Hepatocyte (in vitro differentiated cells): ENCODE measurements around the gene SYNJ1. TPM values are rescaled to one million over a fixed set of nuclear protein-coding genes. Genes with fewer than 3 reads are reported as not detected.

Experiments
- DNase-seq: peaks from one replicate; pipeline ENCODE4 v3.0.0-alpha.2; 2016; ENCODE audit warnings: low spot score
- H2AFZ ChIP-seq: fragments of 200-600 bp; sonication (generic); 2 replicates; pipeline ENCODE4 v1.6.0; 2016; ENCODE audit warnings: antibody characterized with exemption, mild to moderate bottlenecking
- H3K27ac ChIP-seq: fragments of 200-600 bp; sonication (generic); 2 replicates; pipeline ENCODE4 v1.5.1; 2016; ENCODE audit warnings: mild to moderate bottlenecking
- H3K27me3 ChIP-seq: fragments of 200-600 bp; sonication (generic); 2 replicates; pipeline ENCODE4 v1.6.1; 2016
- H3K36me3 ChIP-seq: fragments of 200-600 bp; sonication (generic); replicated peaks from 2 replicates; pipeline ENCODE4 v1.5.1; 2016; ENCODE audit warnings: low read depth; ENCODE audit not compliant: insufficient read depth
- H3K4me1 ChIP-seq: fragments of 200-600 bp; sonication (generic); 2 replicates; pipeline ENCODE4 v1.5.1; 2016; ENCODE audit warnings: mild to moderate bottlenecking, moderate library complexity; ENCODE audit not compliant: insufficient read depth
- H3K4me2 ChIP-seq: fragments of 200-600 bp; sonication (generic); 2 replicates; pipeline ENCODE4 v1.6.0; 2016
- H3K4me3 ChIP-seq: fragments of 200-600 bp; sonication (generic); 2 replicates; pipeline ENCODE4 v1.5.1; 2016; ENCODE audit warnings: mild to moderate bottlenecking
- H3K79me2 ChIP-seq: fragments of 200-600 bp; sonication (generic); 2 replicates; pipeline ENCODE4 v1.6.0; 2017; ENCODE audit warnings: mild to moderate bottlenecking
- H3K9me2 ChIP-seq: fragments of 200-600 bp; sonication (generic); replicated peaks from 2 replicates; pipeline ENCODE4 v1.6.0; 2017; ENCODE audit warnings: mild to moderate bottlenecking; ENCODE audit not compliant: insufficient read depth
- H3K9me3 ChIP-seq: fragments of 200-600 bp; sonication (generic); 2 replicates; pipeline ENCODE4 v1.5.1; 2016; ENCODE audit warnings: low read depth, mild to moderate bottlenecking
- H4K20me1 ChIP-seq: fragments of 200-600 bp; sonication (generic); 2 replicates; pipeline ENCODE4 v1.6.0; 2016; ENCODE audit warnings: mild to moderate bottlenecking; ENCODE audit not compliant: insufficient read depth, poor library complexity, severe bottlenecking
- CTCF ChIP-seq: fragments of 200-600 bp; sonication (generic); IDR thresholded peaks from 2 replicates; pipeline ENCODE4 v1.5.1; 2016; ENCODE audit warnings: antibody characterized with exemption, mild to moderate bottlenecking; ENCODE audit not compliant: poor library complexity
- EZH2 ChIP-seq: fragments of 200-600 bp; sonication (generic); IDR thresholded peaks from 2 replicates; pipeline ENCODE4 v1.6.1; 2016; ENCODE audit warnings: antibody characterized with exemption, mild to moderate bottlenecking, borderline replicate concordance
- EZH2phosphoT487 ChIP-seq: fragments of 200-600 bp; sonication (generic); IDR thresholded peaks from one replicate; pipeline ENCODE4 v1.6.1; 2018; ENCODE audit warnings: antibody characterized with exemption, mild to moderate bottlenecking, low read depth, moderate library complexity; ENCODE audit not compliant: unreplicated experiment, severe bottlenecking
- WGBS: methylation state at CpG from one replicate; pipeline ENCODE4 v1.1.6; 2016; ENCODE audit warnings: low lambda C conversion rate; ENCODE audit errors: missing lambda C conversion rate; 5-methylcytosine and 5-hydroxymethylcytosine counted together
- polyA plus RNA-seq: library from polyadenylated mRNA; unstranded; fragments of >200 nt; fragmentation: Nextera tagmentation; extraction: Ambion mirVana; gene quantifications from 2 replicates; pipeline ENCODE4 v1.2.1, GENCODE V29; 2016
- total RNA-seq: library from RNA; depleted of rRNA; stranded (reverse); fragments of >200 nt; gene quantifications from 2 replicates; pipeline ENCODE4 v1.2.3, GENCODE V29; 2014

SYNJ1 gene
- total and polyA plus RNA-seq, 2 experiments from 2014 or later = 3.9 to 8.9 TPM

GRCh38 chr21:32710069-32710784, 17.6 kb downstream of the SYNJ1 start:
- no peak for DNase-seq
- H3K27ac ChIP-seq = no peak overlapping the region
- H3K4me2 ChIP-seq = no peak overlapping the region
- no peaks in the 10 kb centered on the region for H4K20me1 ChIP-seq
- no peaks in the 10 kb centered on the region for H3K4me1 ChIP-seq
- no peaks in the 10 kb centered on the region for H3K9me2 ChIP-seq
- H3K27me3 ChIP-seq = no peaks in the 10 kb centered on the region
- no peaks in the 10 kb centered on the region for H3K36me3 ChIP-seq
- no peak overlapping the region for H2AFZ ChIP-seq
- WGBS = 60% methylated on average over 4 of the region's 4 CpGs
- no peaks in the 10 kb centered on the region for H3K79me2 ChIP-seq
- no peak for TF ChIP-seq EZH2
- no peak for TF ChIP-seq EZH2phosphoT487
- TF ChIP-seq CTCF = no peak
- H3K9me3 ChIP-seq = no peaks in the 10 kb centered on the region
- H3K4me3 ChIP-seq = no peak overlapping the region

- Histone ChIP-seq H3K27me3 (no peaks in the 10 kb centered on the region), H2AFZ (no peak overlapping the region), H3K36me3 (no peaks in the 10 kb centered on the region), H3K79me2 (no peaks in the 10 kb centered on the region), H3K4me3 (no peak overlapping the region), H3K27ac (no peak overlapping the region), H3K9me2 (no peaks in the 10 kb centered on the region), H3K4me1 (peaks cover 2% of the 10 kb centered on the region), H3K9me3 (no peaks in the 10 kb centered on the region), H4K20me1 (no peaks in the 10 kb centered on the region), H3K4me2 (no peak overlapping the region)
- no peak for DNase-seq
- TF ChIP-seq EZH2 (no peak), EZH2phosphoT487 (no peak)
- WGBS = 75% methylated on average over 6 of the region's 6 CpGs
Measured at GRCh38 chr21:32708069-32708468, 19.7 kb downstream of the SYNJ1 start.

GRCh38 chr21:32705901-32706300, 21.9 kb downstream of the SYNJ1 start:
- H3K4me2 ChIP-seq = no peak overlapping the region
- no peak overlapping the region for H2AFZ ChIP-seq
- H3K9me3 ChIP-seq = no peaks in the 10 kb centered on the region
- no peaks in the 10 kb centered on the region for H3K27me3 ChIP-seq
- no peak overlapping the region for H3K4me3 ChIP-seq
- no peak for DNase-seq
- 92% methylated on average over 4 of the region's 4 CpGs for WGBS
- H3K9me2 ChIP-seq = no peaks in the 10 kb centered on the region
- TF ChIP-seq EZH2phosphoT487 = no peak
- no peak for TF ChIP-seq EZH2
- no peak for TF ChIP-seq CTCF
- no peak overlapping the region for H3K27ac ChIP-seq
- H4K20me1 ChIP-seq = no peaks in the 10 kb centered on the region
- H3K79me2 ChIP-seq = no peaks in the 10 kb centered on the region
- no peaks in the 10 kb centered on the region for H3K36me3 ChIP-seq
- peaks cover 15% of the 10 kb centered on the region for H3K4me1 ChIP-seq

DNA sequence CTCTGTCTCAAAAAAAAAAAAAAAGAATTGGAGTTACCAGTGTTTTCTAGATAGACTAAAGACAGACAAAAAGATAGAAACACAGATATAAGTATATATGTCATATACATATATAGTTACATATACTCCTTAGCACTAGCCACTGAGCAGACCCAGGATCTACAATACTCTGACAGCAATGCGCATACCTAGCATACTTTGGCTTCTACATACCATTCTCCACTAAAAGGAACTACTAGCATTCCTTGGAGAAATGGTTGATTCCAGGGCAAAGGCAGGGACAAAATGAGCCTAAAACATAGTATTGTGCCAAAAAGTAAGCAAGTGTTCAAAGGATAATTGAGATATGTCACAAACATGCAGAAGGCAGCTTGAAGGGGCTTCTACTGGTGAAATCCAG, 22.7 kb downstream of the SYNJ1 start:
- TF ChIP-seq CTCF (no peak), EZH2 (no peak), EZH2phosphoT487 (no peak)
- Histone ChIP-seq H3K9me2 (no peaks in the 10 kb centered on the region), H3K4me2 (no peak overlapping the region), H3K4me3 (no peak overlapping the region), H3K9me3 (no peaks in the 10 kb centered on the region), H3K79me2 (no peaks in the 10 kb centered on the region), H4K20me1 (no peaks in the 10 kb centered on the region), H3K27ac (no peak overlapping the region), H3K27me3 (no peaks in the 10 kb centered on the region), H3K36me3 (no peaks in the 10 kb centered on the region), H2AFZ (no peak overlapping the region), H3K4me1 (peaks cover 16% of the 10 kb centered on the region)
- no peak for DNase-seq
- WGBS = 90% methylated on average over 1 of the region's 1 CpG
